Kidney epithelial cell (primary cell): ENCODE measurements around the gene PI16. TPM values are rescaled to one million over a fixed set of nuclear protein-coding genes. Genes with fewer than 3 reads are reported as not detected.
"Not testable (repeated sequence)": the region's sequence is repeated elsewhere in the genome, so short reads cannot be mapped to it uniquely, and the experiment has no call there.

Source experiments
- DNase-seq: peaks from one replicate; pipeline ENCODE4 v3.0.0-alpha.2; 2010; ENCODE audit warnings: low read depth
- H3K27me3 ChIP-seq: 2 replicates; pipeline ENCODE4 v1.6.0; 2011; ENCODE audit warnings: low read length; ENCODE audit not compliant: control insufficient read depth, insufficient read depth
- H3K36me3 ChIP-seq: 2 replicates; pipeline ENCODE4 v1.5.1; 2011; ENCODE audit warnings: low read length; ENCODE audit not compliant: control insufficient read depth, insufficient read depth
- H3K4me3 ChIP-seq: 2 replicates; pipeline ENCODE4 v1.5.1; 2011; ENCODE audit warnings: low read depth, mild to moderate bottlenecking, control low read depth, low read length
- total RNA-seq: library from RNA; depleted of rRNA; stranded (reverse); fragments of >200 nt; gene quantifications from 2 replicates; pipeline ENCODE4 v1.2.3, GENCODE V29; 2015
- TF ChIP-seq, protein P1 (sequence below): IDR thresholded peaks from 2 replicates; pipeline ENCODE4 v1.5.1; 2011; ENCODE audit warnings: mild to moderate bottlenecking, moderate library complexity, low read length, control low read depth, inconsistent platforms; ENCODE audit not compliant: insufficient read depth, poor library complexity, severe bottlenecking

Gene PI16
- total RNA-seq, 1 donor from 2014 or later: not detected

DNA sequence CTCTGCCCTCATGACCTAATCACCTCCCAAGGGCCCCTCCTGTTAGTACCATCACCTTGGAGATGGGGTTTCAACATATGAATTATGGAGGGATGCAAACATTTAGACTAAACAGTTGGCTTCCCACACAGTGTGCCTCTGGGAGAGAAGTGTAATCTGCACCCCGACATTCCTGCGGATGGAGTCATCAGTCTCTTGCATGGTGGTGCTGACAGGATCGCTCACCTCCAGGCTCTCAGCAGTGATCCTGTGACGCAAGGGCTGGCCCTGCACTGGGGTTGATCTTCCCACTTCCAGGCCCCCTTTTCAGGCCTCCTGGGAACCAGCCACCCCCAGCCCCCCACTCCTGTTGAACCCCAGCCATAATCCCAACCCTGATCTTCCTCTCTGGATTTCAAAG, 16.0 kb upstream of the PI16 start:
- H3K4me3 ChIP-seq: no peak overlapping the region
- TF ChIP-seq, protein P1, sequence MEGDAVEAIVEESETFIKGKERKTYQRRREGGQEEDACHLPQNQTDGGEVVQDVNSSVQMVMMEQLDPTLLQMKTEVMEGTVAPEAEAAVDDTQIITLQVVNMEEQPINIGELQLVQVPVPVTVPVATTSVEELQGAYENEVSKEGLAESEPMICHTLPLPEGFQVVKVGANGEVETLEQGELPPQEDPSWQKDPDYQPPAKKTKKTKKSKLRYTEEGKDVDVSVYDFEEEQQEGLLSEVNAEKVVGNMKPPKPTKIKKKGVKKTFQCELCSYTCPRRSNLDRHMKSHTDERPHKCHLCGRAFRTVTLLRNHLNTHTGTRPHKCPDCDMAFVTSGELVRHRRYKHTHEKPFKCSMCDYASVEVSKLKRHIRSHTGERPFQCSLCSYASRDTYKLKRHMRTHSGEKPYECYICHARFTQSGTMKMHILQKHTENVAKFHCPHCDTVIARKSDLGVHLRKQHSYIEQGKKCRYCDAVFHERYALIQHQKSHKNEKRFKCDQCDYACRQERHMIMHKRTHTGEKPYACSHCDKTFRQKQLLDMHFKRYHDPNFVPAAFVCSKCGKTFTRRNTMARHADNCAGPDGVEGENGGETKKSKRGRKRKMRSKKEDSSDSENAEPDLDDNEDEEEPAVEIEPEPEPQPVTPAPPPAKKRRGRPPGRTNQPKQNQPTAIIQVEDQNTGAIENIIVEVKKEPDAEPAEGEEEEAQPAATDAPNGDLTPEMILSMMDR: no peak
- H3K36me3 ChIP-seq: no peaks in the 10 kb centered on the region
- H3K27me3 ChIP-seq: no peaks in the 10 kb centered on the region
- DNase-seq: no peak

DNA sequence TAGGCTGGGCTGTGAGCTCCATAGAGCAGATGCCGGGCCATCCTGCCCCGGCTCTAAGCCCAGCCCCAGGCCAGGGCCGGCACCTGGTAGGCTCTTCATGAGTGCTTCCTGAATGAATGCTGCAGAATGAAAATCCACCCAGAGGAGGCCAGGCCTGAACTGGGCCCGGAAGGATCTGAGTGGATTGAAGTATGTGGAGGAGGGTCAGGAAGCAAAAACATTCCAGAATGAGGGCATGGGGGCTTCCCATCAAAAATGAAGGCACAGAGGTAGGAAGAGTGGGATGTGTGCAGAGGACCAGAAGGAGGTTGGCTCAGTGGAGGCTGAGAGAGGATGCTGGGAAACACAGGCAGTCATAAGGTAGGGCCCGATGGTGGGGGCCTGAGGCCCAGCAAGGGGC, 15.5 kb upstream of the PI16 start:
- H3K36me3 ChIP-seq, H3K4me3 ChIP-seq, DNase-seq, H3K27me3 ChIP-seq: not testable (repeated sequence)

DNA sequence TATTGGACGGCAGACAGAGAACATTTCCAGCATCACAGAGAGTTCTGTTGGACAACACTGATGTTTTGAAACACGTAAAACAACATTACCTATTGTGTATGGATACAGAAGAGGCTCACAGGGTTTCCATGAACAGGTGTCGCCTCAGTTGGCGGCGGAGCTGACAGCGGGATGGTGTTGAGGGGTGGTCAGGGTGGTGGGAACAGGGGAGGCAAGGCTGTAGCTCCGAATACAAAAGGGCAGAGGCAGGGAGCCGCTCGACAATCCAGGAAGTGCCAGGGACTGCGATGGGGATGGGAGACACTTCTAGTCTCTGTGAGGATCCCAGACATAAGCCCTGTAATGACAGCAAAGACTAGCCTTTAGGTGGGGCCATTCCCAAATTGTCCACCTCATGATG, 14.5 kb upstream of the PI16 start:
- no peaks in the 10 kb centered on the region for H3K27me3 ChIP-seq
- no peaks in the 10 kb centered on the region for H3K36me3 ChIP-seq
- H3K4me3 ChIP-seq: no peak overlapping the region
- TF ChIP-seq, protein P1: no peak
- DNase-seq: no peak

DNA sequence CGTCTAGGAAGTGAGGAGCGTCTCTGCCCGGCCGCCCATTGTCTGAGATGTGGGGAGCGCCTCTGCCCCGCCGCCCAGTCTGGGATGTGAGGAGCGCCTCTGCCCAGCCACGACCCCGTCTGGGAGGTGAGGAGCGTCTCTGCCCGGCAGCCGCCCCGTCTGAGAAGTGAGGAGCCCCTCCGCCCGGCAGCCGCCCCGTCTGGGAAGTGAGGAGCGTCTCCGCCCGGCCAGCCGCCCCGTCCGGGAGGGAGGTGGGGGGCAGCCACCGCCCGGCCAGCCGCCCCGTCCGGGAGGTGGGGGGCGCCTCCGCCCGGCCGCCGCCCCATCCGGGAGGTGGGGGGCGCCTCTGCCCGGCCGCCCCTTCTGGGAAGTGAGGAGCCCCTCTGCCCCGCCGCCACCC, 13.0 kb upstream of the PI16 start:
- H3K27me3 ChIP-seq, H3K36me3 ChIP-seq, H3K4me3 ChIP-seq, DNase-seq: not testable (repeated sequence)

DNA sequence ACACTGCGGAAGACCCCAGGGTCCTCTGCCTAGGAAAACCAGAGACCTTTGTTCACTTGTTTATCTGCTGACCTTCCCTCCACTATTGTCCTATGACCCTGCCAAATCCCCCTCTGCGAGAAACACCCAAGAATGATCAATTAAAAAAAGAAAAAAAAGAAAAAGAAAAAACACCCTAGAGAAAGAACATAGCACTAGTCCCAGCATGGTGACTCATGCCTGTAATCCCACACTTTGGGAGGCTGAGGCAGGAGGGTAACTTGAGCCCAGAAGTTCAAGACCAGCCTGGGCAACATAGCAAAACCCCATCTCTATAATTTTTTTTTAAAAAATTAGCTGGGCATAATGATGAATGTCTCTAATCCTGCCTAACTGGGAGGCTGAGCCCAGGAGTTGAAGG, 12.2 kb upstream of the PI16 start:
- H3K36me3 ChIP-seq, H3K27me3 ChIP-seq, H3K4me3 ChIP-seq, DNase-seq: not testable (repeated sequence)

DNA sequence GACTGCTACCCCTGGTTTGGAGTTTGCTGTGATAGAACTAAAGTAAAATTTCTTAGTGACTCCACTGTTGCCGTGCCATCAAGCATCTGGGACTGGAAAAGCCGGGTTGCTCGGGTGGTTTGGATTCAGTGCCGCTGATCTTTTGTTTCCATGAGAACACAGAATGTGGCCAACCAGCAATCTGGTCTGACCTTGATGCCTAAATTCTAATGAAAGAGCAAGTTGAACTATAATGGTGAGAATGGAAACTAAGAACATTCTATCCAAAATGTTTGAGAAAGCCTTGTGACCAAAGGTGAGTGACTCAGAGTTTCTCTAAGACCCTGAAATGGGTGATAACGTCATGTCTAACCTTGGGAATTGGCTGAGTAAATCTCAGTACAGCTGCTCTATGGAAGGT, 9.9 kb upstream of the PI16 start:
- H3K36me3 ChIP-seq: no peaks in the 10 kb centered on the region
- no peak overlapping the region for H3K4me3 ChIP-seq
- no peaks in the 10 kb centered on the region for H3K27me3 ChIP-seq
- DNase-seq: no peak
- TF ChIP-seq, protein P1: no peak

DNA sequence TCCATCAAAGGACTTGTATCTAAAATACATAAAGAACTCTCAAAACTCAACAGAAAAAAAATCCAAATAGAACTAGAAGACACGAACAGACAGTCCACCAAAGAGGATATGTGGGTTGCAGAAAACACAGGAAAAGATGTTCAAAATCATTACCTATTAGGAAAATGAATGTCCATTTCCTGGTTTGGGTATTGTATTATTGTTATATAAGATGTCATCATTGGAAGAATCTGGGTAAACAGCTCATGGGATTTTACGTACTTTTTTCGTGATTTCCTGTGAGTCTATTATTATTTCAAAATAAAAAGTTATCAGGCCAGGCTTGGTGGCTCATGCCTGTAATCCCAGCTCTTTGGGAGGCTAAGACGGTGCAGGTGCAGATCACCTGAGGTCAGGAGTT, 9.2 kb upstream of the PI16 start:
- Histone ChIP-seq H3K4me3 (no peak overlapping the region), H3K27me3 (no peaks in the 10 kb centered on the region), H3K36me3 (no peaks in the 10 kb centered on the region)
- TF ChIP-seq, protein P1: no peak
- no peak for DNase-seq

DNA sequence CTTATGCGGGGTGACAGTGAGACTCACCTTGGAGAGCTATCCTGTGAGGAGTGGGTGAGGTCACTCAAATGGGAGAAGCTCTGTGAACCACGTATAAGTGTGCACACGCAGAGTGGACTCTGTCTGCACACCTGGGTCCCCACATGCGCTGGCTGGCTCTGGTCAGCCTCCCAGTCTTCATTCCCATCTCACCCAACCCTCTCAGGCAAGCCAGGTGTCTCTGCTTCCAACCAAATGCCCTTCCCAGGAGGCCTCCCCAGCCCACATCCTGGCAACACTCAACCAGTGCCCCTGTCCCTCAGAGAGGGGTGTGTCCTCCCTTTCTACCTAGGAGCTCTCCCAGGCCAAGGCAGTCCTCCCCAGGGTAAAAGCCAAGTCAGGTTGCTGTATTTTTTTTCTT, 8.0 kb upstream of the PI16 start:
- H3K36me3 ChIP-seq: no peaks in the 10 kb centered on the region
- no peak overlapping the region for H3K4me3 ChIP-seq
- DNase-seq: no peak
- TF ChIP-seq, protein P1: no peak
- H3K27me3 ChIP-seq: no peaks in the 10 kb centered on the region
